B cell (primary cell): Measurements from ENCODE around the gene METTL21A. TPM values are rescaled to one million over a fixed set of nuclear protein-coding genes. Genes with fewer than 3 reads are reported as not detected.

Experiments used
- ATAC-seq: fragments of 200-7000 bp; cut with Tn5 transposase; one replicate; pipeline ENCODE4 v1.10.0; 2021; ENCODE audit warnings: low read depth, mild to moderate bottlenecking, moderate number of reproducible peaks, moderate library complexity
- CTCF ChIA-PET: fragments of 350-600 bp; sonication (Branson Sonifier 250); formaldehyde crosslinking; loops from one replicate; lab custom pipeline; 2021; ENCODE audit warnings: antibody characterized with exemption, inconsistent platforms; lab: Charles Lee
- POLR2A ChIA-PET: fragments of 350-600 bp; sonication (Branson Sonifier 250); formaldehyde crosslinking; loops from one replicate; lab custom pipeline; 2021; ENCODE audit warnings: antibody characterized with exemption; lab: Charles Lee
- DNase-seq: peaks from one replicate; pipeline ENCODE4 v3.0.0; 2013
- H2AFZ ChIP-seq: 2 replicates; pipeline ENCODE4 v1.6.1; 2012; ENCODE audit warnings: mild to moderate bottlenecking, low read depth, low read length; ENCODE audit not compliant: insufficient read depth, poor library complexity, severe bottlenecking
- H3K27ac ChIP-seq, 2 donors: 1 replicate in 1 of 2; 2 replicates in 1 of 2; pipeline ENCODE4 v1.5.1; 2012 to 2013; ENCODE audit warnings: low read length in 2 of 2, mild to moderate bottlenecking in 2 of 2, moderate library complexity in 1 of 2
- H3K27me3 ChIP-seq, 4 experiments: fragments of 200-600 bp in 1 of 4; sonication (generic) in 1 of 4; replicated peaks in 1 of 4; 1 replicate in 2 of 4; 2 replicates in 2 of 4; pipeline versions ENCODE4 v1.6.1 to v1.7.0; 2013 to 2016; ENCODE audit warnings: low read length in 3 of 4, mild to moderate bottlenecking in 2 of 4, mixed read lengths in 1 of 4, moderate library complexity in 1 of 4; ENCODE audit not compliant: insufficient read depth in 4 of 4, control insufficient read depth in 3 of 4; ENCODE audit errors: control extremely low read depth in 1 of 4
- H3K36me3 ChIP-seq, 2 experiments: replicated peaks in 1 of 2; 1 replicate in 1 of 2; 2 replicates in 1 of 2; pipeline versions ENCODE4 v1.6.1 to v1.7.1; 2013; ENCODE audit warnings: low read length in 1 of 2; ENCODE audit not compliant: insufficient read depth in 2 of 2, control insufficient read depth in 1 of 2; ENCODE audit errors: control extremely low read depth in 1 of 2, extremely low read depth in 1 of 2
- H3K4me1 ChIP-seq, 2 donors: fragments of 200-600 bp in 1 of 2; sonication (generic) in 1 of 2; 1 replicate in 1 of 2; 2 replicates in 1 of 2; pipeline versions ENCODE4 v1.5.1 to v1.6.1; 2013 to 2017; ENCODE audit warnings: low read length in 2 of 2; ENCODE audit not compliant: control insufficient read depth in 2 of 2, insufficient read depth in 2 of 2
- H3K4me2 ChIP-seq: replicated peaks from 2 replicates; pipeline ENCODE3; 2012; ENCODE audit warnings: mild to moderate bottlenecking, low read depth, low read length; ENCODE audit not compliant: poor library complexity, severe bottlenecking
- H3K4me3 ChIP-seq, 5 experiments: fragments of 200-600 bp in 1 of 5; sonication (generic) in 1 of 5; 1 replicate in 3 of 5; 2 replicates in 2 of 5; pipeline versions ENCODE4 v1.5.1 to v1.7.0; 2011 to 2016; ENCODE audit warnings: low read length in 4 of 5, mild to moderate bottlenecking in 4 of 5, low read depth in 2 of 5, control low read depth in 1 of 5, moderate library complexity in 1 of 5; ENCODE audit not compliant: insufficient read depth in 1 of 5; ENCODE audit errors: control extremely low read depth in 1 of 5, extremely low read depth in 1 of 5
- H3K79me2 ChIP-seq: fragments of 200-600 bp; sonication (generic); one replicate; pipeline ENCODE4 v1.6.0; 2016; ENCODE audit warnings: low read length; ENCODE audit not compliant: control insufficient read depth, insufficient read depth
- H3K9ac ChIP-seq: fragments of 200-600 bp; sonication (generic); 2 replicates; pipeline ENCODE4 v1.6.1; 2017; ENCODE audit warnings: mild to moderate bottlenecking, low read length, moderate library complexity
- H3K9me3 ChIP-seq, 3 donors: one replicate each; pipeline versions ENCODE4 v1.6.1 to v1.7.1; 2013; ENCODE audit warnings: low read length in 2 of 3; ENCODE audit not compliant: control insufficient read depth in 2 of 3, insufficient read depth in 1 of 3; ENCODE audit errors: control extremely low read depth in 1 of 3
- H4K20me1 ChIP-seq: 2 replicates; pipeline ENCODE4 v1.6.0; 2012; ENCODE audit warnings: mild to moderate bottlenecking, low read length; ENCODE audit not compliant: insufficient read depth, control insufficient read depth, poor library complexity, severe bottlenecking
- H3K27ac Mint-ChIP-seq: one replicate; pipeline ENCODE4 v1.8.0; 2021; ENCODE audit warnings: mixed read lengths
- H3K27me3 Mint-ChIP-seq: one replicate; pipeline ENCODE4 v1.8.0; 2021; ENCODE audit warnings: mixed read lengths
- H3K4me1 Mint-ChIP-seq: one replicate; pipeline ENCODE4 v1.8.0; 2021; ENCODE audit warnings: mixed read lengths
- H3K4me3 Mint-ChIP-seq: one replicate; pipeline ENCODE4 v1.8.0; 2021; ENCODE audit warnings: mixed read lengths
- H3K9me3 Mint-ChIP-seq: one replicate; pipeline ENCODE4 v1.8.0; 2022; ENCODE audit warnings: mixed read lengths; ENCODE audit not compliant: insufficient read depth
- EZH2 ChIP-seq: IDR thresholded peaks from 2 replicates; pipeline ENCODE4 v1.6.1; 2012; ENCODE audit warnings: borderline replicate concordance, low read depth, mild to moderate bottlenecking, moderate library complexity, low read length; ENCODE audit not compliant: insufficient read depth, poor library complexity, severe bottlenecking
- WGBS: methylation state at CpG from one replicate; pipeline ENCODE4 v1.1.5; 2013; ENCODE audit warnings: missing lambda C conversion rate; ENCODE audit not compliant: insufficient coverage; 5-methylcytosine and 5-hydroxymethylcytosine counted together
- intact Hi-C: fragments of 100-400 bp; cut with micrococcal nuclease; formaldehyde crosslinking; loops from one replicate; pipeline ENCODE4 v1.10.0; 2022
- polyA plus RNA-seq: library from polyadenylated mRNA; depleted of rRNA; stranded (reverse); fragments of >200 nt; gene quantifications from 2 replicates; pipeline ENCODE4 v1.2.3, GENCODE V29; 2012
- total RNA-seq, 2 donors: library from RNA; stranded (reverse); fragments of 120-200 nt in 1 of 2; gene quantifications; 1 replicate in 1 of 2; 2 replicates in 1 of 2; pipeline versions ENCODE4 v1.2.3 to v1.2.4, GENCODE V29; 2013 to 2022
- TF ChIP-seq, protein P1 (sequence below): fragments of 200-600 bp; IDR thresholded peaks from one replicate; pipeline ENCODE4 v1.8.0; 2022; ENCODE audit warnings: antibody characterized with exemption, mild to moderate bottlenecking

METTL21A gene
- total and polyA plus RNA-seq, 2 donors (not counting 1 experiment from before 2014, with no cell fraction given), result 30.7 to 33.1 TPM

DNA sequence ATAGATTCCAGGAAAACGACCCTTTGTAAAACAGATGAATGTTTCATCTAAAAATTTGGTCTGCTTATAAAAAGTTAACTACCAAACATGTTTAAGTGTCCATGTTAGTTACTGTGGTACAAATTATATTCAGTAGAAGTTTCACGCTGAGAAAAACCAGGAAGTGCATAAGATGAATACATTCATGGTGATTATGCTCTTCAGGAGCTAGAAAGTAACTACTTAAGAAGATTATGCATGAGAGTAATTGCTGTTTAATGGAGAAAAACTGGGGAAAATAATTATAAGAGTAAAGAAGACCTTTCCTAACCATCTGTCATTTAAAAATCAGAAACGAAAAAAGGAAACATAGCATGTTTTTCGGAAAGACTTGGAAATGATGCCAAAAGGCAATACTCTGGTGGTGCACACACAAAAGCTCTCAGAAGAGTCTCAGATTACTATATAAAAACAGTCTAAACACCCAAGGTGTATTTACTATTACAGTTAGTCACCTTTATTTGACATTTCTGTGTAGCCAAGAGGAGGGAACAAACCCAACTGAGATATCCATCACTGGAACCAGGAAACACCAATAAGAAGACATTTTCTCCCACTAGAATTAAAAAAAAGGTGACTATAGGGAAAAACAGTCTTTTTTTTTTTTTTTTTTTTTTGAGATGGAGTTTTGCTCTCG lies 38.8 kb upstream of the METTL21A start:
- H3K79me2 ChIP-seq, result peaks cover 34% of the 10 kb centered on the region
- peak overlapping the region in 3 of 5 experiments; percentile 34 to 67 (median 54) for H3K4me3 ChIP-seq
- peaks cover 52 to 65% of the 10 kb centered on the region in 2 donors for H3K4me1 ChIP-seq
- WGBS, result no CpG with 5 or more reads among the region's 5 CpGs
- H4K20me1 ChIP-seq, result no peaks in the 10 kb centered on the region
- Mint-ChIP-seq H3K27ac (peak overlapping the region; percentile 69), H3K9me3 (no peaks in the 10 kb centered on the region), H3K4me1 (peaks cover 69% of the 10 kb centered on the region), H3K27me3 (no peaks in the 10 kb centered on the region), H3K4me3 (peak overlapping the region; percentile 69)
- DNase-seq, result peak; percentile 38
- CTCF ChIA-PET, result interaction anchor here (0.7 to 3.8 kb wide), 2 partner anchors 38 to 96 kb away, joined by 3 to 22 read pairs; partner anchors contain the start of gene METTL21A
- peak overlapping the region; percentile 68 for H3K4me2 ChIP-seq
- H3K27me3 ChIP-seq, result no peaks in the 10 kb centered on the region
- ATAC-seq, result no peak
- H3K9ac ChIP-seq, result peak overlapping the region; percentile 56
- H3K27ac ChIP-seq, result peak overlapping the region; percentile 79 to 98
- H3K36me3 ChIP-seq, result no peaks in the 10 kb centered on the region
- intact Hi-C loops, result loop anchor here (2.0 kb wide), 1 partner anchor 135 kb away; the partner anchor contains the start of gene CREB1
- H3K9me3 ChIP-seq, result peaks cover 0 to 1% (median 0%) of the 10 kb centered on the region in 3 donors
- POLR2A ChIA-PET, result interaction anchor here (1.6 kb wide), 1 partner anchor 39 kb away, joined by 4 read pairs; the partner anchor contains the start of gene METTL21A
- no peak for TF ChIP-seq EZH2
- TF ChIP-seq, protein P1, sequence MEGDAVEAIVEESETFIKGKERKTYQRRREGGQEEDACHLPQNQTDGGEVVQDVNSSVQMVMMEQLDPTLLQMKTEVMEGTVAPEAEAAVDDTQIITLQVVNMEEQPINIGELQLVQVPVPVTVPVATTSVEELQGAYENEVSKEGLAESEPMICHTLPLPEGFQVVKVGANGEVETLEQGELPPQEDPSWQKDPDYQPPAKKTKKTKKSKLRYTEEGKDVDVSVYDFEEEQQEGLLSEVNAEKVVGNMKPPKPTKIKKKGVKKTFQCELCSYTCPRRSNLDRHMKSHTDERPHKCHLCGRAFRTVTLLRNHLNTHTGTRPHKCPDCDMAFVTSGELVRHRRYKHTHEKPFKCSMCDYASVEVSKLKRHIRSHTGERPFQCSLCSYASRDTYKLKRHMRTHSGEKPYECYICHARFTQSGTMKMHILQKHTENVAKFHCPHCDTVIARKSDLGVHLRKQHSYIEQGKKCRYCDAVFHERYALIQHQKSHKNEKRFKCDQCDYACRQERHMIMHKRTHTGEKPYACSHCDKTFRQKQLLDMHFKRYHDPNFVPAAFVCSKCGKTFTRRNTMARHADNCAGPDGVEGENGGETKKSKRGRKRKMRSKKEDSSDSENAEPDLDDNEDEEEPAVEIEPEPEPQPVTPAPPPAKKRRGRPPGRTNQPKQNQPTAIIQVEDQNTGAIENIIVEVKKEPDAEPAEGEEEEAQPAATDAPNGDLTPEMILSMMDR, result no peak
- H2AFZ ChIP-seq, result no peak overlapping the region

DNA sequence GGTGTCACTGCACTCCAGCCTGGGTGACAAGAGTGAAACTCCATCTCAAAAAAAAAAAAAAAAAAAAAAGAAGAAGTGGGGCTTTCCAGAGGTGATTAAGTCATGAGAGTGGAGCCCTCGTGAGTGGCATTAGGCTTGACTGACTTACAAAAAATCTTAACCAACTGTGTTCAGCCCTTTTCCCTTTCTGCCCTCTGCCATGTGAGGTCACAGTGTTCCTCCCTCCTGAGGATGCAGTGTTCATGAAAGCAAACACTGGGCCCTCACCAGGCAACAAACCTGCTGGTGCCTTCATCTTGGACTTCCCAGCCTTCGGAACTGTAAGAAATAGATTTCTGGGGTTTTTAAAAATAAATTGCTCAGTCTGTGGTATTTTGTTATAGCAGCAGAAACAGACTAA lies 37.0 kb upstream of the METTL21A start:
- H3K4me3 ChIP-seq, result peak overlapping the region in 4 of 5 experiments; percentile 1 to 67 (median 44)
- H3K79me2 ChIP-seq, result peaks cover 28% of the 10 kb centered on the region
- ATAC-seq (peak; percentile 96), DNase-seq (peak; percentile 94)
- peaks cover 65% of the 10 kb centered on the region for H3K4me1 Mint-ChIP-seq
- no CpG with 5 or more reads among the region's 2 CpGs for WGBS
- no peaks in the 10 kb centered on the region for H3K27me3 Mint-ChIP-seq
- H3K9me3 Mint-ChIP-seq, result no peaks in the 10 kb centered on the region
- peak overlapping the region; percentile 79 to 98 for H3K27ac ChIP-seq
- ChIA-PET POLR2A (no interaction called here), CTCF (no interaction called here)
- H4K20me1 ChIP-seq, result no peaks in the 10 kb centered on the region
- no peak for TF ChIP-seq EZH2
- TF ChIP-seq, protein P1, result no peak
- peak overlapping the region; percentile 66 for H3K9ac ChIP-seq
- H2AFZ ChIP-seq, result peak overlapping the region; percentile 57
- no peaks in the 10 kb centered on the region for H3K36me3 ChIP-seq
- H3K4me2 ChIP-seq, result peak overlapping the region; percentile 68
- H3K4me3 Mint-ChIP-seq, result peak overlapping the region; percentile 87
- no peaks in the 10 kb centered on the region for H3K27me3 ChIP-seq
- peak overlapping the region; percentile 97 for H3K27ac Mint-ChIP-seq
- intact Hi-C loops, result loop anchor here (1.0 to 2.0 kb wide), 3 partner anchors 37 to 133 kb away; partner anchors contain the start of genes CCNYL1, CREB1 and METTL21A
- peaks cover 0 to 1% (median 0%) of the 10 kb centered on the region in 3 donors for H3K9me3 ChIP-seq
- peaks cover 44 to 58% of the 10 kb centered on the region in 2 donors for H3K4me1 ChIP-seq
